GM06990 (cell line): ENCODE results near the gene DISC1.
"Not testable (repeated sequence)": the region's sequence is repeated elsewhere in the genome, so short reads cannot be mapped to it uniquely, and the experiment has no call there.

Source experiments
- DNase-seq: peaks from one replicate; pipeline ENCODE4 v3.0.0-alpha.2; 2011; ENCODE audit not compliant: insufficient read length; ENCODE audit errors: extremely low read depth
- H3K27me3 ChIP-seq: replicated peaks from 2 replicates; pipeline ENCODE4 v1.6.0; 2011; ENCODE audit warnings: low read length; ENCODE audit not compliant: control insufficient read depth, insufficient read depth
- H3K36me3 ChIP-seq: 2 replicates; pipeline ENCODE4 v1.5.1; 2011; ENCODE audit warnings: low read length; ENCODE audit not compliant: control insufficient read depth, insufficient read depth
- H3K4me3 ChIP-seq: replicated peaks from 2 replicates; pipeline ENCODE4 v1.5.1; 2011; ENCODE audit warnings: low read depth, mild to moderate bottlenecking, control low read depth, low read length
- TF ChIP-seq, protein P1 (sequence below): IDR thresholded peaks from 2 replicates; pipeline ENCODE4 v1.5.1; 2011; ENCODE audit warnings: low read length, control low read depth, mild to moderate bottlenecking, inconsistent platforms; ENCODE audit not compliant: insufficient read depth, poor library complexity, severe bottlenecking

Gene DISC1

DNA sequence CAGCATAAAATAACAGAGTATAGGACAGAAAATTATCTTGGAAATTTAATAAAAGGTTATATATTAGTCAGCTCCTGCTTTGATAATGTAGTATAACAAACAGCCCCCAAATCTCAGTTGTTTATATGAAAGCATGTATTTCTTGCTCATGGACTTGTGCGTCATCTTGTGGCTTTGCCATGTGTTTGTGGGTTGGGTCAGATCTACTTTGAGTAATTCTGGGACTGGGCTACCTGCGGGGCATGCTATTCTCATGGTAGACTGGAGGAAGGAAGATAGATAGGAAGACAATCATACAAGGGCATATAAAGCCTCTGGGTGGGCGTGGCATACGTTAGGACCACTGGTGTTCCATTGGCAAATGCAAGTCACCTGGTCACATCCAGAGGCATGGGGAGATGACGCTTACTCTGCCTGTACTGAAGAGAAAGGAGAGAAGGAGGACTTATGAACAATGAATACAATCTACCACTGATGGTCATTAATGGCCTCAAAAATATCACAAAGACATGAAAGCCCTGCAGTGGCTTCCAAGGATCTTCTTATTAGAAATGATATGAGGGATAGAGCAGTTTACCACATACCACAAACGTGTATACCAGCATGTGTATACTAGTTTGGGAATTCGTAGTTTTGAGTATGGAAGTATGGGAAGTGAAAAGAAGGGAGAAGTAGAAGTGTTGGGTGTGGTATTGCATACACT, 267.0 kb downstream of the DISC1 start:
- TF ChIP-seq, protein P1, sequence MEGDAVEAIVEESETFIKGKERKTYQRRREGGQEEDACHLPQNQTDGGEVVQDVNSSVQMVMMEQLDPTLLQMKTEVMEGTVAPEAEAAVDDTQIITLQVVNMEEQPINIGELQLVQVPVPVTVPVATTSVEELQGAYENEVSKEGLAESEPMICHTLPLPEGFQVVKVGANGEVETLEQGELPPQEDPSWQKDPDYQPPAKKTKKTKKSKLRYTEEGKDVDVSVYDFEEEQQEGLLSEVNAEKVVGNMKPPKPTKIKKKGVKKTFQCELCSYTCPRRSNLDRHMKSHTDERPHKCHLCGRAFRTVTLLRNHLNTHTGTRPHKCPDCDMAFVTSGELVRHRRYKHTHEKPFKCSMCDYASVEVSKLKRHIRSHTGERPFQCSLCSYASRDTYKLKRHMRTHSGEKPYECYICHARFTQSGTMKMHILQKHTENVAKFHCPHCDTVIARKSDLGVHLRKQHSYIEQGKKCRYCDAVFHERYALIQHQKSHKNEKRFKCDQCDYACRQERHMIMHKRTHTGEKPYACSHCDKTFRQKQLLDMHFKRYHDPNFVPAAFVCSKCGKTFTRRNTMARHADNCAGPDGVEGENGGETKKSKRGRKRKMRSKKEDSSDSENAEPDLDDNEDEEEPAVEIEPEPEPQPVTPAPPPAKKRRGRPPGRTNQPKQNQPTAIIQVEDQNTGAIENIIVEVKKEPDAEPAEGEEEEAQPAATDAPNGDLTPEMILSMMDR: no peak

DNA sequence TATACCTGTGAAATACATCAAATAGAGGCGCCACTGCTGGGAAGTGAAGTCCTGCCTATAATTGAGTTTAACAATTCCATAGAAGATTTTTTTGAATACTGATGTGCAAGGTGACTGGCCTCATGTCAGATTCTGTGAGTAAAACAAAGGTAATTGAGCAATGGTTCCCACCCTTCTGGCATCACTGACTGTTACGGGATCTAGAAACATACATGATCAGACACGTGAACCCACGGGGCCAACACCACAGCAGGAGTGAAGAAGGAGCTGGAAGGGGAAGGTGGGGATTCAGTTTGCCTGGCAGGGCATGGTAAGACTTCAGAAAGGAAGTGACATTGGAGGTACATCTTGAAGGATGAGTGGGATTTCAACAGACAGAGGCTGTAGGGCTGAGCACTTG, 270.2 kb downstream of the DISC1 start:
- Histone ChIP-seq H3K36me3 (no peaks in the 10 kb centered on the region), H3K4me3 (no peak overlapping the region), H3K27me3 (no peaks in the 10 kb centered on the region)
- TF ChIP-seq, protein P1: no peak
- no peak for DNase-seq

More for the DNA sequence above, 267.0 kb downstream of the DISC1 start:
- DNase-seq: no peak
- Histone ChIP-seq H3K27me3 (no peaks in the 10 kb centered on the region), H3K4me3 (no peak overlapping the region), H3K36me3 (no peaks in the 10 kb centered on the region)

DNA sequence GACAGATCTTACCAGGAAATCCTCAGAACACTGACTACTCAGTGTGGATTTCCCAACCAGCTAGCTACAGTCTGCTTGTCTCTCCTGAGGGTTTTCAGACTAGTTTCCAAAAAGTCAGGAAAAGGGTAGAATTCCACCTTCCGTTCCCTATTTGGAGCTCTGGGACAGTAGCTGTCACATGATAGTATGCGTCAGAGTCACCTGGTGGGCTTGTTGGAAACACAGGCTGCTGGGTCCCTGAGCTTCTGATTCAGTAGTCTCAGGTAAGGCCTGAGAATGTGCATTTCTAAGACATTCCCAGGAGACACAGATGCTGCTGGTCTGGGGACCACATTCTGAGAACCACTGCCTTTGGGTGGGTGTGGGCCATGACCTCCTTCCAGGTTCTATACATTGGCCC, 272.5 kb downstream of the DISC1 start:
- no peak for DNase-seq
- no peaks in the 10 kb centered on the region; the same call in 1 of the 2 replicates for H3K27me3 ChIP-seq
- no peak overlapping the region for H3K4me3 ChIP-seq
- TF ChIP-seq, protein P1: no peak
- H3K36me3 ChIP-seq: no peaks in the 10 kb centered on the region

DNA sequence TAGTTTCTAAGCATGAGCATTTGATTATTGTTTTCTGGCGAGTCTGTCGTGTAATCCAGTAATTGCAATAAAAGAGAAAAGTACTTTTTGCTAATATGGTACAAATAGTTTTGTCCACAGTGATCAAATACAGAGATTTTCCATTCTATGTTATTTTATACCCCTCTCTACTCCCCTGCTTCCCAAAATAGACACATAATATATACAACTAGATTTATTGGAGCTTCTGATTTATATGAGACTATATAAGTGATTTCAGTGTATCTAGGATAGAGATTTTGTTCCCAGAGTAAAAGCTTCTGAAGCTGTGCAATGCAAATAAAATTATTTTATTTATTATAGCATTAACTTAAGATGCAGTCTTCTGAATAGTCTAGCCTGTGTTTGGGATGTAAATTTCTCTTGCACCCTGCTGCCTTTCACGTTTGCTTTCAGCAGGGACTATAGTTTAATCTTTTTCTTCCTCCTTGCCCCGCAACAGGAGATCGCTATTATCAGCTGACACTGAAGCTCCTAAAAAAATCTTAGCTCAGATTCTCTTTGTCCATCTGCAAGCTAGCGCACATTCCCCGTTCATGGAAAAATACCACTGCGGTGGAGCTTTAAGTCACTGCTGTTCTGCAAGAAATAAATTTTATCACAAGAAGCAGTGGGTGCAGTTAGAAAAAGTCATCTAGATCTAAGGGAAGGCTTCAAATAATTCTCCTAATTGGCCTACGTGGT, 273.3 kb downstream of the DISC1 start:
- no peak for DNase-seq
- no peaks in the 10 kb centered on the region; the same call in 1 of the 2 replicates for H3K27me3 ChIP-seq
- no peak overlapping the region for H3K4me3 ChIP-seq
- TF ChIP-seq, protein P1: no peak
- no peaks in the 10 kb centered on the region for H3K36me3 ChIP-seq

DNA sequence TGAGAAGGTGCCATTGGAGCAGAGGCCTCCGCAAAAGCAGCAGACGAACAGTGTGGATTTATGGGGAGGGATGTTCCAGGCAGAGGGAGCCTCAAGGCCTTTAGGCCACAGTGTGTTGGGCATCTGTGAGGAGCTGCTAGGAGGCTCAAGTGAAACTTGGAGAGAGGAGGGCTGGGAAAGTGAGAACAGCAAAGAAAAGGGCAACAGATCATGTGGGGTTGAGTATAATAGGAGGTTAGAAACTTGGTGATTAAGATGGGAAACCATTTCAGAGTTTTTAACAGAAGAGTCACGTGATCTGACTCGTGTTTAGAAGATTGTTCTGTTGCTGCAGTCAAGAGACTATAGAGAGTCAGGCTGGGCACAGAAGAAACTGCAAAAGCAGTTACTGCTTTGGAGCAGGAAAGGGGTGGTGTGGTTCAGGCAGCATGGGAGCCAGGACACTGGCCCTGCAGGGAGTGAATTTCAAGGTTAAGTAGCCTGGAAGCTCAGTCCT, 277.0 kb downstream of the DISC1 start:
- H3K4me3 ChIP-seq: no peak overlapping the region
- H3K27me3 ChIP-seq: no peaks in the 10 kb centered on the region; the same call in 1 of the 2 replicates
- TF ChIP-seq, protein P1: no peak
- DNase-seq: no peak
- no peaks in the 10 kb centered on the region for H3K36me3 ChIP-seq

DNA sequence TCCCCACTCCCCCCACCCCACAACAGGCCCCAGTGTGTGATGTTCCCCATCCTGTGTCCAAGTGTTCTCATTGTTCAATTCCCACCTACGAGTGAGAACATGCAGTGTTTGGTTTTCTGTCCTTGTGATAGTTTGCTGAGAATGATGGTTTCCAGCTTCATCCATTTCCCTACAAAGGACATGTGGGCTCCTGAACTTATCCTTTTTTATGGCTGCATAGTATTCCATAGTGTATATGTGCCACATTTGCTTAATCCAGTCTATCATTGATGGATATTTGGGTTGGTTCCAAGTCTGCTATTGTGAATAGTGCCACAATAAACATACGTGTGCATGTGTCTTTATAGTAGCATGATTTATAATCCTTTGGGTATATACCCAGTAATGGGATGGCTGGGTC, 280.7 kb downstream of the DISC1 start:
- DNase-seq, H3K36me3 ChIP-seq, H3K4me3 ChIP-seq, H3K27me3 ChIP-seq: not testable (repeated sequence)
